ENCODE results near the gene CAP2. TPM values are rescaled to one million over a fixed set of nuclear protein-coding genes. Genes with fewer than 3 reads are reported as not detected.
A peak's percentile ranks its signal among the peaks of the same experiment; 100 is the strongest.

CAP2 gene
- total and polyA plus RNA-seq, 9 of the 15 experiments (the other 6 are each of a cell fraction or from before 2014, with no cell fraction given), result not detected

DNA sequence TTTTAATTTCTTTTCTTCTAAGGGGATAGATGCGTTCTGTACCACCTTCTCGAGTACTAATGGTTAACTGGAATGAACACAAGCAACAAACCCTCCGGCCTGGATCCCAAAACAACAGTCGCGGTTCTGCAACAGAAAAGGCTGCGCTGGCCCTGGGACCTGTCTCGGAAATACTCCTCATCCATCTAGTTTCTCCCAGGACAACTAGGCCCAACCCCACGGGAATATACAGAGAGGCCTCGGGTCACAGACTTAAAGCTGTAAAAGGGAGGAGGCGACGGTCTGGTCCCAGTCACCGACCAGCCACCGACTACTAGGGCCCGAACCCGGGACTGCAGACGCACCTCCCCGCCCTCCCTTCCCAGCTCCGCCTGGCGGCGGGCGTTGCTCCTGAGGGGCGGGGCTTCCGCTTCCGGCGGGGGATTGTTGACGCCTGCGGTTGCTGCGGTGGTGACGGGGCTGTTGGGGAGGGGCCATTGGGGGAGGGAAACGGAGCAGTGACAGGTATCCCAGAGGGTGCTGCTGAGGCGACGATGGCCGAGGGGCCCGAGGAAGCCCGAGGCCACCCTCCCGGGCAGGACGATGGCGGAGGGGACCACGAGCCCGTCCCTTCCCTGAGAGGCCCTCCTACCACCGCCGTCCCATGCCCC lies 206.6 kb downstream of the CAP2 start, which contains the start of gene FAM8A1 (continued):
- TF ChIP-seq RBFOX2 (IDR thresholded peaks at IDR 0.05; ENCODE audit: low read depth, low read length) (peak; percentile 90), SNIP1 (IDR thresholded peaks at IDR 0.05; ENCODE audit: low read depth) (no peak), KDM5B (IDR thresholded peaks at IDR 0.05; ENCODE audit: insufficient replicate concordance, low read depth, low read length) (peak; percentile 94), ZNF232 (CRISPR knock-in tag; IDR thresholded peaks at IDR 0.05) (no peak), LCOR (CRISPR knock-in tag; IDR thresholded peaks at IDR 0.05) (peak; percentile 37; the same call in 1 of the 2 replicates), ZFP36 (IDR thresholded peaks at IDR 0.05; ENCODE audit: low read depth, low read length, partially characterized antibody) (no peak), U2AF2 (optimal IDR thresholded peaks at IDR 0.05; ENCODE audit: low read depth, low read length) (no peak), NR0B1 (IDR thresholded peaks at IDR 0.05; ENCODE audit: partially characterized antibody) (no peak), TEAD1 (CRISPR knock-in tag; IDR thresholded peaks at IDR 0.05) (peak in 1 of 2 experiments; percentile 81; a peak in 2 of 4 replicates), ZNF224 (CRISPR knock-in tag; IDR thresholded peaks at IDR 0.05) (no peak), ZNF551 (CRISPR knock-in tag; IDR thresholded peaks at IDR 0.05) (no peak), SNRNP70 (optimal IDR thresholded peaks at IDR 0.05; ENCODE audit: low read depth, low read length) (no peak), HEY1 (CRISPR knock-in tag; IDR thresholded peaks at IDR 0.05; ENCODE audit: borderline replicate concordance) (no peak), ATF7 (IDR thresholded peaks at IDR 0.05) (peak; percentile 67; the same call in 1 of the 2 replicates)
- TF ChIP-seq, protein P1, sequence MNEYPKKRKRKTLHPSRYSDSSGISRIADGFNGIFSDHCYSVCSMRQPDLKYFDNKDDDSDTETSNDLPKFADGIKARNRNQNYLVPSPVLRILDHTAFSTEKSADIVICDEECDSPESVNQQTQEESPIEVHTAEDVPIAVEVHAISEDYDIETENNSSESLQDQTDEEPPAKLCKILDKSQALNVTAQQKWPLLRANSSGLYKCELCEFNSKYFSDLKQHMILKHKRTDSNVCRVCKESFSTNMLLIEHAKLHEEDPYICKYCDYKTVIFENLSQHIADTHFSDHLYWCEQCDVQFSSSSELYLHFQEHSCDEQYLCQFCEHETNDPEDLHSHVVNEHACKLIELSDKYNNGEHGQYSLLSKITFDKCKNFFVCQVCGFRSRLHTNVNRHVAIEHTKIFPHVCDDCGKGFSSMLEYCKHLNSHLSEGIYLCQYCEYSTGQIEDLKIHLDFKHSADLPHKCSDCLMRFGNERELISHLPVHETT (CRISPR knock-in tag; conservative IDR thresholded peaks at IDR 0.05 in 1 of 2, IDR thresholded peaks at IDR 0.05 in 1 of 2), result peak in 1 of 2 experiments; percentile 74; a peak in 2 of 4 replicates
- TF ChIP-seq, protein P2, sequence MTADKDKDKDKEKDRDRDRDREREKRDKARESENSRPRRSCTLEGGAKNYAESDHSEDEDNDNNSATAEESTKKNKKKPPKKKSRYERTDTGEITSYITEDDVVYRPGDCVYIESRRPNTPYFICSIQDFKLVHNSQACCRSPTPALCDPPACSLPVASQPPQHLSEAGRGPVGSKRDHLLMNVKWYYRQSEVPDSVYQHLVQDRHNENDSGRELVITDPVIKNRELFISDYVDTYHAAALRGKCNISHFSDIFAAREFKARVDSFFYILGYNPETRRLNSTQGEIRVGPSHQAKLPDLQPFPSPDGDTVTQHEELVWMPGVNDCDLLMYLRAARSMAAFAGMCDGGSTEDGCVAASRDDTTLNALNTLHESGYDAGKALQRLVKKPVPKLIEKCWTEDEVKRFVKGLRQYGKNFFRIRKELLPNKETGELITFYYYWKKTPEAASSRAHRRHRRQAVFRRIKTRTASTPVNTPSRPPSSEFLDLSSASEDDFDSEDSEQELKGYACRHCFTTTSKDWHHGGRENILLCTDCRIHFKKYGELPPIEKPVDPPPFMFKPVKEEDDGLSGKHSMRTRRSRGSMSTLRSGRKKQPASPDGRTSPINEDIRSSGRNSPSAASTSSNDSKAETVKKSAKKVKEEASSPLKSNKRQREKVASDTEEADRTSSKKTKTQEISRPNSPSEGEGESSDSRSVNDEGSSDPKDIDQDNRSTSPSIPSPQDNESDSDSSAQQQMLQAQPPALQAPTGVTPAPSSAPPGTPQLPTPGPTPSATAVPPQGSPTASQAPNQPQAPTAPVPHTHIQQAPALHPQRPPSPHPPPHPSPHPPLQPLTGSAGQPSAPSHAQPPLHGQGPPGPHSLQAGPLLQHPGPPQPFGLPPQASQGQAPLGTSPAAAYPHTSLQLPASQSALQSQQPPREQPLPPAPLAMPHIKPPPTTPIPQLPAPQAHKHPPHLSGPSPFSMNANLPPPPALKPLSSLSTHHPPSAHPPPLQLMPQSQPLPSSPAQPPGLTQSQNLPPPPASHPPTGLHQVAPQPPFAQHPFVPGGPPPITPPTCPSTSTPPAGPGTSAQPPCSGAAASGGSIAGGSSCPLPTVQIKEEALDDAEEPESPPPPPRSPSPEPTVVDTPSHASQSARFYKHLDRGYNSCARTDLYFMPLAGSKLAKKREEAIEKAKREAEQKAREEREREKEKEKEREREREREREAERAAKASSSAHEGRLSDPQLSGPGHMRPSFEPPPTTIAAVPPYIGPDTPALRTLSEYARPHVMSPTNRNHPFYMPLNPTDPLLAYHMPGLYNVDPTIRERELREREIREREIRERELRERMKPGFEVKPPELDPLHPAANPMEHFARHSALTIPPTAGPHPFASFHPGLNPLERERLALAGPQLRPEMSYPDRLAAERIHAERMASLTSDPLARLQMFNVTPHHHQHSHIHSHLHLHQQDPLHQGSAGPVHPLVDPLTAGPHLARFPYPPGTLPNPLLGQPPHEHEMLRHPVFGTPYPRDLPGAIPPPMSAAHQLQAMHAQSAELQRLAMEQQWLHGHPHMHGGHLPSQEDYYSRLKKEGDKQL (CRISPR knock-in tag; IDR thresholded peaks at IDR 0.05; ENCODE audit: borderline replicate concordance), result no peak
- TF ChIP-seq, protein P3, sequence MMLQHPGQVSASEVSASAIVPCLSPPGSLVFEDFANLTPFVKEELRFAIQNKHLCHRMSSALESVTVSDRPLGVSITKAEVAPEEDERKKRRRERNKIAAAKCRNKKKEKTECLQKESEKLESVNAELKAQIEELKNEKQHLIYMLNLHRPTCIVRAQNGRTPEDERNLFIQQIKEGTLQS (IDR thresholded peaks at IDR 0.05), result peak; percentile 16; the same call in 1 of the 2 replicates
- TF ChIP-seq, protein P3 (CRISPR knock-in tag; conservative IDR thresholded peaks at IDR 0.05), result no peak
